NCI-H2171 (cell line): Measurements from ENCODE around the gene GIPR.
A peak's percentile ranks its signal among the peaks of the same experiment; 100 is the strongest.
"Not testable (repeated sequence)": the region's sequence is repeated elsewhere in the genome, so short reads cannot be mapped to it uniquely, and the experiment has no call there.

ENCODE experiments used
- DNase-seq: peaks from one replicate; lab custom pipeline; 2025; lab: John Stamatoyannopoulos, UW

The GIPR gene

GRCh38 chr19:45646345-45646698, 21.7 kb upstream of the GIPR start:
- DNase-seq: no peak

DNA sequence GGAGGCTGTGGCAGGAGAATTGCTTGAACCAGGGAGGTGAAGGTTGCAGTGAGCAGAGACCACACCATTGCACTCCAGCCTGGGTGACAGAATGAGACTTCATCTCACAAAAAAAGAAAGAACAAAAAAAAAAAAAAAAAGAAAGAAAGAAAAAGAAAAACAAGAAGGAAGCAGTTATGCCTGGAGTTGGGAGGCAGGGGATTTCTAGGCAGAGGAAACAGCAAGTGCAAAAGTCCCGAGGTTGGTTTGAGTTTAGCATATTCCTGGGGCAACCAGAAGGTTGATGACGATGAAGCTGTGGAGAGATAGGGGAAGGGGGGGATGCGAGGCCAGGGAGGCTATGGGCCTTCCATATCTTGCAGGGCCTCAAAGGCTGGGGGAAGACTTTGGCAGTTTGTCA, 17.3 kb upstream of the GIPR start:
- DNase-seq: no peak

DNA sequence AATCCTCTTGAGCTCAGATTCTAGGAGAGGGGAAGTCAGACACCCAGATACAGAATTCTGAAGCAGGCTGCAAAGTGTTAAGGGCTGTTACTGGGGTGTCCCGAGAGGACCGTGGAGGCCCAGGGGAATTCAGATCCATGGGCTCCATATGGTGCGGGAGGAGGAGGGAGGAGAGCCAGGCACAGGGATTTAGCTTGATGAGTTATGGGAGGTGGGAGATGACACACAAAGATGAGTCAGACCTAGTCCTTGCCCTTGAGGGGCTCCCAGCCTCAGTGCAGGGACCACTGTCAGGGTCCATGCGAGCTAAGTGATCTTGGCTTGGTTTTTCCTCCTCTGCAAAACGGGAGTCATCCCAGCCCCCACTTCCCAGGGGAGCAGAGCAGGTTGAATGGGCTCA, 14.4 kb upstream of the GIPR start:
- peak; percentile 89 for DNase-seq

DNA sequence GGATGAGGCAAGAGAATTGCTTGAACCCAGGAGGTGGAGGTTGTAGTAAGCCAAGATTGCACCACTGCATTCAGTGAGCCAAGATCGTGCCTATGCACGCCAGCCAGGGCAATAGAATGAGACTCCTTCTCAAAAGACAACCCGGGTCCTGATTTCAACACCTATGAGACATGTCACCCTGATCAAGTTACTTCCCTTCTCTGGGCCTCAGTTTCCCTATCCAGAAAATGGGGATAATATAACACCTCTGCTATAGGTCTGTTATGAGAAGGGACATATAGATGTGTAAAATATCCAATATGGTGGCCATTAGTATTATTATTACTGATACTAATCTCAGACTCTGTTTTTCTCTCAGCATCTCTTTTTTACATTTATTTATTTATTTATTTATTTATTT, 12.9 kb upstream of the GIPR start:
- no peak for DNase-seq

DNA sequence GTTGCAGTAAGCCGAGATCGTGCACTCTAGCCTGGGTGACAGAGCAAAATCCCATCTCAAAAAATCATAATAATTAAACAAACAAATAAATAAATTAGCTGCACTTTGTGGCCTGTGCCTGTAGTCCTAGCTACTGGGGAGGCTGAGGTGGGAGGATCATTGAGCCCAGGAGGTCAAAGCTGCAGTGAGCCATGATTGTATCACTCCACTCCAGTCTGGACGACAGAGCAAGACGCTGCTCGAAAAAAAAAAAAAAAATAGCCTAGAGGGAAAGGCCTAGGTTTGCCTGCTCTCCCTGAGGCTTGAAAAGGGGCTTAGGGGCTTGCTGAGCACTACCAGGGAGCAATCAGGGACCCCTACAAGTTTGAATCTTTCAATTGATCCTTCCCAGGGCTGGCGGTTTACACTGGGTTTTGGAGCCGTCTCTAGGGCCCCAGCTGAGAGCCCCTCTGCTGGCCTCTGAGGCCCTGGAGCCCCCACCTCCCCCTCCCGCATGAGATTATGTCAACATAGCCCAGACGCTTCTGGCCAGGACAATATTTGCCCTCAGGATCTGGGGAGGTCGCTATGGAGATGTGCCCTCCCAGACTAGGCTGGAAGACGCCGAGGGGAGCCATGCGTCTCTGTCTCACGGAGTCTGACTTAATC, 10.4 kb upstream of the GIPR start:
- DNase-seq: no peak

DNA sequence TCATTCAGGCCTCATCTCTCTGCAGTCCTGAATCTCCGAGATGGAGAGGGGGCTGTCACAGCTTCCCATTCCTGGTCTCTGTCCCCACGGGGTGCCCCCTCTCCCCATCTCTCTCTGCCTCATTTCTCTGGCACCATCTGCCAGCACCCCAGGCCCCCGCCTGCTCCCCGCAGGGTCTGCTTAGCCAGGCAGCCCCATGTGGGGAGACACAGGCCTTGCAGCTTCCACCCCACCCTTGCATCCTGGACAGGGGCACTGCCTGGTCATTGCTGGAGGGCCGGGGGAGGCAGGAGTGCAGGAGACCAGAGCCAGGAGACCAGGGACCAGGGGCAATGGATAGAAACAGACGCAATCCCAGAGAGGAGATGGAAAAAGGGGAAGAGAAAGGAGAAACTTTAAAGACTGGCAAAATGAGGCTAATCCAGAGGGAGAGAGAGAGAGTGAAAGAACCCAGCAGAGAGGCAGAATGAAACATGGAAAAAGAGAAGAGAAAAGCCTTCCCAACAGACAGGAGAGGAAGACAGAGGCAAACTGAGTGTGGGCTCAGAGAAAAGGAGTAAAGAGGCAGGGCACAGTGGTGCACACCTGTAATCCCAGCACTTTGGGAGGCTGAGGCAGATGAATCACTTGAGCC, 8.8 kb upstream of the GIPR start:
- DNase-seq: no peak

- DNase-seq: no peak
Observed at GRCh38 chr19:45660636-45661035, 7.4 kb upstream of the GIPR start.

DNA sequence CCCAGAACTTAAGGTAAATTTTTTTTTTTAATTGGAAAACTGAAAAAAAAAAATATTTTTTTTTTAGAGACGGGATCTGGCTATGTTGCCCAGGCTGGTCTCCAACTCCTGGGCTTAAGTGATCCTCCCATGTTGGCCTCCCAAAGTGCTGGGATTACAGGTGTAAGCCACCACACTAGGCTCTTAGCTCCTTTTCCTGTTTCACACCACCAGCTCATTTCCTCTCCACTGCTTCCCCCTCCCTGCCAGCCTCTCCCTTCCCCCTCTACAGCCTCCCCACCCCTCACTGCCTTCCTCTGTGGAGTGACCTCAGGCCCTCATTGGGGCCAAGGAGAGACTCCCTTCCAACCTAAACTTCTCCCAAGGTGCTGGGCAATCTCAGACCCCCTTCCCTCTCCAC, 4.2 kb upstream of the GIPR start:
- DNase-seq: no peak

GRCh38 chr19:45664575-45664974, 3.4 kb upstream of the GIPR start:
- DNase-seq: no peak

GRCh38 chr19:45668342-45668871, 386 bp downstream of the GIPR start:
- no peak for DNase-seq

DNA sequence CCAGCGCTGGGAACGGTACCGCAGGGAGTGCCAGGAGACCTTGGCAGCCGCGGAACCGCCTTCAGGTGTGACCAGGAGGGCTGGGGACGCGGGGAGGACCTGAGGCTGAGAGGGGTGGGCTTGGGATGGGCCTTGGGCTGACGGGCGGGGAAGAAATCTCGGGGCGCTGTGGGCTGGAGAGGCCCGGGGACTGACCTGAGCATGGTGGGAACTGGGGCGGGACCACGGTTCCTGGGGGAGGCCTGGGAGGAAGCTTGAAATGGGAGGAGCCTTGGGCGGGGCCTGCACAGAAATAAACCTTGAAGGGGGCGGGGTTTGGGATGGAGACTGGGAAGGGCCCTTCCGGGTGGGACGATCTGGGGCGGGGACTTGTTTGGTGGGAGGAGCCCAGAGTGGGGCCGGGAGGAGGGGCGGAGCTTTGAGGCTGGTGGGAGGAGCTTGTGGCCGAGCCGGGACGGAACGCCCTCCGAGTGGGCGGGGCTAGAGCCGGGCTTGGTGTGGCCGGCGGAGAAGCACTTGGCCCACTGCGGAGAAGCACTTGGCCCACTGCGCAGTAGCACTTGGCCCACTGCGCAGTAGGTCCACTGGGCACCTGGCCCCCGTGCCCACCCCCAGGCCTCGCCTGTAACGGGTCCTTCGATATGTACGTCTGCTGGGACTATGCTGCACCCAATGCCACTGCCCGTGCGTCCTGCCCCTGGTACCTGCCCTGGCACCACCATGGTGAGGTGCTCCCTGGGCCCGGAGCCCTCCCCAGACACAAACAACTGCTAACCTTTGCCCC, 2.8 kb downstream of the GIPR start:
- DNase-seq: no peak

- DNase-seq: no peak
Observed at GRCh38 chr19:45674946-45675345, 6.9 kb downstream of the GIPR start.

- no peak for DNase-seq
Observed at GRCh38 chr19:45676851-45677263, 8.8 kb downstream of the GIPR start.

- DNase-seq: peak; percentile 87
Observed at GRCh38 chr19:45677351-45678230, 9.6 kb downstream of the GIPR start.

- DNase-seq: peak; percentile 47
Observed at GRCh38 chr19:45681391-45682015, 13.5 kb downstream of the GIPR start.

GRCh38 chr19:45682117-45682516, 14.1 kb downstream of the GIPR start:
- DNase-seq: no peak

GRCh38 chr19:45682908-45683307, 14.9 kb downstream of the GIPR start:
- DNase-seq: no peak

GRCh38 chr19:45685045-45685444, 17.0 kb downstream of the GIPR start:
- DNase-seq: not testable (repeated sequence)

DNA sequence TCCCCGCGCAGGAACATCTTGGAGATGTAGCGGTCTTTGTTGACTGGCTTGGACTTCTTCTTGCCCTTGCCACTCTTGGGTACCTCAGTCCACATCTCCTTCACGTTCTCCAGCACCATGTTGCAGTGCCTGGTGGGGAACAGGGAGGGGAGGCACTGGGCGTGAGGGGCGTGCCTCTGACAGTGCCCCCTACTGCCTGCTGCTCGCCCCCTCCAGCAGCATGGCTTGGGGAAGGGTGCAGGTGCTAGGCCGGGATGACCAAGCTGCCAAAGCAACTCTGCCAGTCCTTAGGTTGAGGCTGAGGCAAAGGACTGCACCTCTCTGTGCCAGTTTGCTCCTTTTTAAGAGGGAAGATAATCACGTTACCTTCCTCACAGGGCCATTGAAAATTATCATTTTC, 19.6 kb downstream of the GIPR start:
- DNase-seq: no peak

- peak; percentile 92 for DNase-seq
Observed at GRCh38 chr19:45691516-45692186, 23.6 kb downstream of the GIPR start, which contains the start of gene SNRPD2. SNRPD2 (minus strand) TSS chr19:45691953; CDS start chr19:45691888, 65 bp downstream.
